Neural cell (in vitro differentiated cells): Measurements from ENCODE around the gene CD4.

ENCODE experiments used
- EZH2 ChIP-seq: fragments of 200-600, 300-800 bp; shearing (Covaris generic), sonication (generic); IDR thresholded peaks from 2 replicates; pipeline ENCODE4 v1.6.1; 2014; ENCODE audit warnings: antibody characterized with exemption, low read length, borderline replicate concordance, mild to moderate bottlenecking; ENCODE audit not compliant: insufficient read depth, poor library complexity, severe bottlenecking
- POLR2AphosphoS5 ChIP-seq: IDR thresholded peaks from 2 replicates; pipeline ENCODE4 v1.6.1; 2012
- SMC3 ChIP-seq: fragments of 450-650 bp; conservative IDR thresholded peaks from 2 replicates; pipeline ENCODE4 v1.6.1; 2014; ENCODE audit warnings: antibody characterized with exemption, mild to moderate bottlenecking, moderate library complexity; ENCODE audit not compliant: poor library complexity
- TF ChIP-seq, protein P1 (sequence below): fragments of 450-650 bp; IDR thresholded peaks from 2 replicates; pipeline ENCODE4 v1.5.1; 2014; ENCODE audit warnings: antibody characterized with exemption, mild to moderate bottlenecking, moderate library complexity; ENCODE audit not compliant: poor library complexity, severe bottlenecking

DNA sequence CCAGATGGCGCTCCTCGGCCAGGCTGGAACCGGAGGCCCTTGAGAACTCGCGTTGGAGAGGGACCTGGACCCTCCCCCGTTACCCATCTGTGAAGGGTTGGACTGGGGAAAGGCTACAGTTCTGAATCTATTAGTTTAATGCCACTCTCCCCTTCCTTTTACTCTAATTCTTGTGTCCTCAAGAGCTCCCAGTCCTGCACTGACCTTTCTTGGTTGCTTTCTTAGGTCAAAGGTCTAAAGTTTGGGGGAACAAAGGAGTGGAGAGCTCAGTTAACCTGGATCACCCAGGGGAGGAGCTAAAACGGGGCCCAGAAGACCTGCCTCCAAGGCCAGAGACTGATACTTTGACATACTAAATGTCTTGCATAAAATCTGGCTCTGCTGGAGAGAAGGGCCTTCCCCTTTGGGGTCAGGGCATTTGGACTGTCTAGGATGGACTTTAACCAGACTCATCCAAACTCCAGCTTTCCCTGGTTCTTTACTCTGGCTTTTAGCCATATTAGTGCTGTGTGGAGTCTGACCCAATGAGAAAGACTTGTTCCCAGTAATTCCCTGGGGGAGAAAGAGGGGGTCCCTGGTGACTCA lies 35.5 kb upstream of the CD4 start:
- TF ChIP-seq SMC3, result peak; percentile 99
- TF ChIP-seq, protein P1, sequence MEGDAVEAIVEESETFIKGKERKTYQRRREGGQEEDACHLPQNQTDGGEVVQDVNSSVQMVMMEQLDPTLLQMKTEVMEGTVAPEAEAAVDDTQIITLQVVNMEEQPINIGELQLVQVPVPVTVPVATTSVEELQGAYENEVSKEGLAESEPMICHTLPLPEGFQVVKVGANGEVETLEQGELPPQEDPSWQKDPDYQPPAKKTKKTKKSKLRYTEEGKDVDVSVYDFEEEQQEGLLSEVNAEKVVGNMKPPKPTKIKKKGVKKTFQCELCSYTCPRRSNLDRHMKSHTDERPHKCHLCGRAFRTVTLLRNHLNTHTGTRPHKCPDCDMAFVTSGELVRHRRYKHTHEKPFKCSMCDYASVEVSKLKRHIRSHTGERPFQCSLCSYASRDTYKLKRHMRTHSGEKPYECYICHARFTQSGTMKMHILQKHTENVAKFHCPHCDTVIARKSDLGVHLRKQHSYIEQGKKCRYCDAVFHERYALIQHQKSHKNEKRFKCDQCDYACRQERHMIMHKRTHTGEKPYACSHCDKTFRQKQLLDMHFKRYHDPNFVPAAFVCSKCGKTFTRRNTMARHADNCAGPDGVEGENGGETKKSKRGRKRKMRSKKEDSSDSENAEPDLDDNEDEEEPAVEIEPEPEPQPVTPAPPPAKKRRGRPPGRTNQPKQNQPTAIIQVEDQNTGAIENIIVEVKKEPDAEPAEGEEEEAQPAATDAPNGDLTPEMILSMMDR, result no peak
- no peak for TF ChIP-seq POLR2AphosphoS5
- TF ChIP-seq EZH2, result no peak
